ENCODE results near the gene ANKRD23.

ANKRD23 gene

DNA sequence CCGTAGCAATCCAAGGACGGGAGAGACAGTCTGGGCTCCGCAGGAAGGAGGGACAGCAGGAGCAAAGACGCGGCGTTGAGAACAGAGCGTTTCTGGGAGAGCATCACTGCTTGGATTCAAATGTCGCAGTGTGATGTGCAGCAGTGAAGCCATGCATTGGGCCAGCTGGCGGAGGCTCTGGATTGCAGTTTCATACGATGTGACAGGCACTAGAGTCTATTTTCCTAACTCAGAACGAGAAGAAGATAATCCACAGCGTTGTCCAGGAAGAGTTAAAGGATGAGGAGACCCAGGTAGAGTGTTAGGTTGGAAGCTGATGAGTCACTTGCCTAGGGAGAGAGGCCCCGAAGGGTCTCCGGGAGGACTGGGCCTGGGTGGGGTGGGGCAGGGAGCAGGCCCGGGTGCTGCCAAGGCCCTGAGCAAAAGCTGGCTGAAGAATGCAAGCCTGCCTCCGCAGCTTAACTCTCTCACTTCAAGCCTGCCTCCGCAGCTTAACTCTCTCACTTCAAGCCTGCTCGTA is 43.7 kb upstream of the ANKRD23 start:
- H3K27me3 ChIP-seq (ENCODE audit: insufficient read depth, low read length): no peaks in the 10 kb centered on the region
- H3K4me1 ChIP-seq (ENCODE audit: insufficient read depth, low read length, severe bottlenecking): no peaks in the 10 kb centered on the region
- no peak overlapping the region for H3K27ac ChIP-seq (ENCODE audit: low read depth, low read length, poor library complexity, severe bottlenecking)
- no peak overlapping the region for H3K4me2 ChIP-seq (ENCODE audit: low read length)
- no peaks in the 10 kb centered on the region for H3K36me3 ChIP-seq (ENCODE audit: insufficient read depth, low read length)
- H4K20me1 ChIP-seq (ENCODE audit: insufficient read depth, low read length): no peaks in the 10 kb centered on the region
- H3K9me3 ChIP-seq (ENCODE audit: low read length): no peaks in the 10 kb centered on the region
- no peak overlapping the region for H3K4me3 ChIP-seq (ENCODE audit: low read depth, low read length, poor library complexity, severe bottlenecking)
- H3K9me2 ChIP-seq (ENCODE audit: low read depth, low read length): no peaks in the 10 kb centered on the region
- H2AFZ ChIP-seq (ENCODE audit: low read length): no peak overlapping the region
- H3F3A ChIP-seq (ENCODE audit: insufficient read depth, low read length): no peaks in the 10 kb centered on the region
- TF ChIP-seq, protein P1, sequence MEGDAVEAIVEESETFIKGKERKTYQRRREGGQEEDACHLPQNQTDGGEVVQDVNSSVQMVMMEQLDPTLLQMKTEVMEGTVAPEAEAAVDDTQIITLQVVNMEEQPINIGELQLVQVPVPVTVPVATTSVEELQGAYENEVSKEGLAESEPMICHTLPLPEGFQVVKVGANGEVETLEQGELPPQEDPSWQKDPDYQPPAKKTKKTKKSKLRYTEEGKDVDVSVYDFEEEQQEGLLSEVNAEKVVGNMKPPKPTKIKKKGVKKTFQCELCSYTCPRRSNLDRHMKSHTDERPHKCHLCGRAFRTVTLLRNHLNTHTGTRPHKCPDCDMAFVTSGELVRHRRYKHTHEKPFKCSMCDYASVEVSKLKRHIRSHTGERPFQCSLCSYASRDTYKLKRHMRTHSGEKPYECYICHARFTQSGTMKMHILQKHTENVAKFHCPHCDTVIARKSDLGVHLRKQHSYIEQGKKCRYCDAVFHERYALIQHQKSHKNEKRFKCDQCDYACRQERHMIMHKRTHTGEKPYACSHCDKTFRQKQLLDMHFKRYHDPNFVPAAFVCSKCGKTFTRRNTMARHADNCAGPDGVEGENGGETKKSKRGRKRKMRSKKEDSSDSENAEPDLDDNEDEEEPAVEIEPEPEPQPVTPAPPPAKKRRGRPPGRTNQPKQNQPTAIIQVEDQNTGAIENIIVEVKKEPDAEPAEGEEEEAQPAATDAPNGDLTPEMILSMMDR (IDR thresholded peaks at IDR 0.05; ENCODE audit: low read length): no peak
- TF ChIP-seq EZH2 (IDR thresholded peaks at IDR 0.05; ENCODE audit: borderline replicate concordance, low read length): no peak
- no peaks in the 10 kb centered on the region for H3K79me2 ChIP-seq (ENCODE audit: insufficient read depth, low read length)
- H3K9ac ChIP-seq (ENCODE audit: low read length): no peak overlapping the region

DNA sequence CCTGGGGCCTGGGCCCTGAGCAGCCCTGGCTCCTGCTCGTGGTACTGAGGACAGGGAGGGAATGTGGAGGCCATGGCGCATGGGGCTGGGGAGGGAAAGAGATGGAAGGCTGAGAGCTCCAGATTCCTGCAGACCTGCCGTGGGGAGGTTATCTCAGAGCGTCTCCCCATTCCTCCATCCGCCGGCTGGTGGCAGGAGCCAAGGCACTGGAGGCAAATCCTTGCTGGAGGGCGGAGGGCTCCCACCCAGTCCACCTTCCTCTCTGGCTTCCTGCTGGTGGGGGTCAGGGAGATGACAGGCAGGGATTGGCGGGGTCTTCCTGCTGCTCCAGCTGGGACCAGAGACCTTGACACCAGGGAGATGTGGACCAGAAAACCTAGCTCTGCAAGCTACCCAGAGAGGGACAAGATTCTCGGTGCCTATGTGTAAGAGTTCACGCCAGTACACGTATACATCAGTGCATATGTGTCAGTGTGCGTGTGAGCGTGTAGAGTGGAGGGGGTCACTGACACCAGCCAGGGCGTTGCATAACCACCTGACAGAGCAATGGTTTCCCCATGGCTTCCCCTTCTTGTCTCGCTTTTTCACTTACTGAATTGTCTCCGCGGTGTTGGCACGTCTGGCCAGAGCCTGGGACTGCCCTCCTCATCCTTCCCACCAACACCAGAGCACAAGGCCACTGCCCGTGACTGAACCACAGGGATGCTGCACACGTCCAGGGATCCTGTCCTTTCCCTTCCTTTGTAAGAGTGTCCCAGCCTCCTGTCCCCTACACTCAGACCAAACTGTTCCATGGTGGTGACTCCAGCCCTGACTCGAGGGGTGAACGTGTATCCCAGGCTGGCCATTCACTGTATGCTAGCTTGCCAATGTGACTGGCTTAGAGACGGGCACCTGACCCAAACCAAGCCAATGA is 41.9 kb upstream of the ANKRD23 start:
- no peaks in the 10 kb centered on the region for H3K79me2 ChIP-seq (ENCODE audit: insufficient read depth, low read length)
- no peaks in the 10 kb centered on the region for H3K36me3 ChIP-seq (ENCODE audit: insufficient read depth, low read length)
- no peaks in the 10 kb centered on the region for H3F3A ChIP-seq (ENCODE audit: insufficient read depth, low read length)
- no peaks in the 10 kb centered on the region for H3K9me3 ChIP-seq (ENCODE audit: low read length)
- no peak overlapping the region for H3K4me3 ChIP-seq (ENCODE audit: low read depth, low read length, poor library complexity, severe bottlenecking)
- no peaks in the 10 kb centered on the region for H3K9me2 ChIP-seq (ENCODE audit: low read depth, low read length)
- no peaks in the 10 kb centered on the region for H3K4me1 ChIP-seq (ENCODE audit: insufficient read depth, low read length, severe bottlenecking)
- H3K4me2 ChIP-seq (ENCODE audit: low read length): no peak overlapping the region
- H3K9ac ChIP-seq (ENCODE audit: low read length): no peak overlapping the region
- H3K27me3 ChIP-seq (ENCODE audit: insufficient read depth, low read length): no peaks in the 10 kb centered on the region
- no peak for TF ChIP-seq EZH2 (IDR thresholded peaks at IDR 0.05; ENCODE audit: borderline replicate concordance, low read length)
- TF ChIP-seq, protein P1 (IDR thresholded peaks at IDR 0.05; ENCODE audit: low read length): no peak
- no peak overlapping the region for H3K27ac ChIP-seq (ENCODE audit: low read depth, low read length, poor library complexity, severe bottlenecking)
- H4K20me1 ChIP-seq (ENCODE audit: insufficient read depth, low read length): no peaks in the 10 kb centered on the region
- no peak overlapping the region for H2AFZ ChIP-seq (ENCODE audit: low read length)

- Histone ChIP-seq H3F3A (ENCODE audit: insufficient read depth, low read length) (no peaks in the 10 kb centered on the region), H4K20me1 (ENCODE audit: insufficient read depth, low read length) (no peaks in the 10 kb centered on the region), H3K4me1 (ENCODE audit: insufficient read depth, low read length, severe bottlenecking) (no peaks in the 10 kb centered on the region), H3K27me3 (ENCODE audit: insufficient read depth, low read length) (no peaks in the 10 kb centered on the region), H3K9ac (ENCODE audit: low read length) (no peak overlapping the region), H3K9me3 (ENCODE audit: low read length) (no peaks in the 10 kb centered on the region), H3K27ac (ENCODE audit: low read depth, low read length, poor library complexity, severe bottlenecking) (no peak overlapping the region), H2AFZ (ENCODE audit: low read length) (no peak overlapping the region), H3K4me2 (ENCODE audit: low read length) (no peak overlapping the region), H3K4me3 (ENCODE audit: low read depth, low read length, poor library complexity, severe bottlenecking) (no peak overlapping the region), H3K36me3 (ENCODE audit: insufficient read depth, low read length) (no peaks in the 10 kb centered on the region), H3K9me2 (ENCODE audit: low read depth, low read length) (no peaks in the 10 kb centered on the region), H3K79me2 (ENCODE audit: insufficient read depth, low read length) (no peaks in the 10 kb centered on the region)
- TF ChIP-seq, protein P1 (IDR thresholded peaks at IDR 0.05; ENCODE audit: low read length): no peak
- TF ChIP-seq EZH2 (IDR thresholded peaks at IDR 0.05; ENCODE audit: borderline replicate concordance, low read length): no peak
These were observed 40.7 kb upstream of the ANKRD23 start for GRCh38 chr2:96884299-96885094.

Measured in OCI-LY1 (cell line).